ENCODE data around the gene ODAD3. TPM values are rescaled to one million over a fixed set of nuclear protein-coding genes. Genes with fewer than 3 reads are reported as not detected.
A peak's percentile ranks its signal among the peaks of the same experiment; 100 is the strongest.
"Not testable (repeated sequence)": the region's sequence is repeated elsewhere in the genome, so short reads cannot be mapped to it uniquely, and the experiment has no call there.

Gene ODAD3
- total and polyA plus RNA-seq, 2 experiments from 2014 or later = 0.44 to 0.54 TPM

- no peak overlapping the region for H2AFZ ChIP-seq
- H3K36me3 ChIP-seq (ENCODE audit: low read depth) = peaks cover under 1% of the 10 kb centered on the region; the same call in 1 of the 2 replicates
- in situ Hi-C loops (cut with MboI) = no loop called here
- H3K27me3 ChIP-seq (replicated peaks; ENCODE audit: insufficient read depth) = no peaks in the 10 kb centered on the region
- no peak overlapping the region for H3K27ac ChIP-seq
- no peak overlapping the region for H3K4me2 ChIP-seq (ENCODE audit: unreplicated experiment)
- H3F3A ChIP-seq (ENCODE audit: insufficient read depth) = no peaks in the 10 kb centered on the region
- H3K79me2 ChIP-seq (ENCODE audit: insufficient read depth) = peaks cover 12% of the 10 kb centered on the region
- no peaks in the 10 kb centered on the region for H3K9me3 ChIP-seq (ENCODE audit: low read depth)
- H3K9ac ChIP-seq = no peak overlapping the region
- WGBS, 2 experiments (ENCODE audit: low coverage in 1 of 2, low lambda C conversion rate in 2 of 2, missing lambda C conversion rate in 2 of 2) = 58 to 64% methylated on average over 5 of the region's 5 CpGs
- H3K4me1 ChIP-seq (ENCODE audit: insufficient read depth) = no peaks in the 10 kb centered on the region
- no peaks in the 10 kb centered on the region for H4K20me1 ChIP-seq (ENCODE audit: insufficient read depth)
- no peak for DNase-seq
- H3K4me3 ChIP-seq = no peak overlapping the region
- no peak for TF ChIP-seq EZH2 (IDR thresholded peaks at IDR 0.05; ENCODE audit: insufficient read depth, poor library complexity, severe bottlenecking)
- TF ChIP-seq EZH2phosphoT487 (IDR thresholded peaks at IDR 0.05; ENCODE audit: insufficient read depth, low read depth) = no peak
- no peaks in the 10 kb centered on the region for H3K9me2 ChIP-seq (ENCODE audit: insufficient read depth)
Measured at GRCh38 chr19:11444059-11444458, 9.1 kb upstream of the ODAD3 start.

GRCh38 chr19:11437955-11438354 lies 3.0 kb upstream of the ODAD3 start:
- H2AFZ ChIP-seq = no peak overlapping the region
- H3K79me2 ChIP-seq (ENCODE audit: insufficient read depth) = peaks cover 47% of the 10 kb centered on the region

GRCh38 chr19:11435833-11436313 lies 952 bp upstream of the ODAD3 start:
- Histone ChIP-seq H3K4me3 (peak overlapping the region; percentile 94), H3K9me3 (ENCODE audit: low read depth) (no peaks in the 10 kb centered on the region), H3K4me1 (ENCODE audit: insufficient read depth) (peaks cover 8% of the 10 kb centered on the region), H3K4me2 (ENCODE audit: unreplicated experiment) (peak overlapping the region; percentile 75), H3K9me2 (ENCODE audit: insufficient read depth) (no peaks in the 10 kb centered on the region), H4K20me1 (ENCODE audit: insufficient read depth) (no peaks in the 10 kb centered on the region), H3K36me3 (ENCODE audit: low read depth) (peaks cover 21% of the 10 kb centered on the region), H3K79me2 (ENCODE audit: insufficient read depth) (peaks cover 47% of the 10 kb centered on the region), H2AFZ (peak overlapping the region; percentile 83), H3K27ac (peak overlapping the region; percentile 64), H3K9ac (peak overlapping the region; percentile 85), H3F3A (ENCODE audit: insufficient read depth) (no peaks in the 10 kb centered on the region), H3K27me3 (replicated peaks; ENCODE audit: insufficient read depth) (no peaks in the 10 kb centered on the region)
- 3% methylated on average over 19 to 20 of the region's 21 CpGs for WGBS, 2 experiments (ENCODE audit: low coverage in 1 of 2, low lambda C conversion rate in 2 of 2, missing lambda C conversion rate in 2 of 2)
- TF ChIP-seq EZH2 (IDR thresholded peaks at IDR 0.05; ENCODE audit: insufficient read depth, poor library complexity, severe bottlenecking) = no peak
- TF ChIP-seq EZH2phosphoT487 (IDR thresholded peaks at IDR 0.05; ENCODE audit: insufficient read depth, low read depth) = no peak
- in situ Hi-C loops (cut with MboI) = no loop called here
- DNase-seq = peak; percentile 69

More at GRCh38 chr19:11437955-11438354, 3.0 kb upstream of the ODAD3 start:
- Histone ChIP-seq H3K27ac (no peak overlapping the region), H3K4me2 (ENCODE audit: unreplicated experiment) (no peak overlapping the region), H3K4me3 (no peak overlapping the region), H4K20me1 (ENCODE audit: insufficient read depth) (no peaks in the 10 kb centered on the region), H3F3A (ENCODE audit: insufficient read depth) (no peaks in the 10 kb centered on the region), H3K4me1 (ENCODE audit: insufficient read depth) (peaks cover 8% of the 10 kb centered on the region), H3K36me3 (ENCODE audit: low read depth) (peaks cover 21% of the 10 kb centered on the region), H3K9ac (no peak overlapping the region), H3K27me3 (replicated peaks; ENCODE audit: insufficient read depth) (no peaks in the 10 kb centered on the region), H3K9me2 (ENCODE audit: insufficient read depth) (no peaks in the 10 kb centered on the region), H3K9me3 (ENCODE audit: low read depth) (no peaks in the 10 kb centered on the region)
- TF ChIP-seq EZH2 (IDR thresholded peaks at IDR 0.05; ENCODE audit: insufficient read depth, poor library complexity, severe bottlenecking) = no peak
- TF ChIP-seq EZH2phosphoT487 (IDR thresholded peaks at IDR 0.05; ENCODE audit: insufficient read depth, low read depth) = no peak
- 82 to 84% methylated on average over 9 of the region's 9 CpGs for WGBS, 2 experiments (ENCODE audit: low coverage in 1 of 2, low lambda C conversion rate in 2 of 2, missing lambda C conversion rate in 2 of 2)
- in situ Hi-C loops (cut with MboI) = no loop called here
- DNase-seq = no peak

GRCh38 chr19:11434703-11435056 lies 241 bp downstream of the ODAD3 start:
- Histone ChIP-seq H3F3A (ENCODE audit: insufficient read depth) (no peaks in the 10 kb centered on the region), H3K4me3 (peak overlapping the region; percentile 70), H3K79me2 (ENCODE audit: insufficient read depth) (peaks cover 37% of the 10 kb centered on the region), H3K4me1 (ENCODE audit: insufficient read depth) (peaks cover 8% of the 10 kb centered on the region), H2AFZ (peak overlapping the region; percentile 100), H3K9me3 (ENCODE audit: low read depth) (no peaks in the 10 kb centered on the region), H4K20me1 (ENCODE audit: insufficient read depth) (no peaks in the 10 kb centered on the region), H3K4me2 (ENCODE audit: unreplicated experiment) (peak overlapping the region; percentile 81), H3K9me2 (ENCODE audit: insufficient read depth) (no peaks in the 10 kb centered on the region), H3K27me3 (replicated peaks; ENCODE audit: insufficient read depth) (no peaks in the 10 kb centered on the region), H3K27ac (peak overlapping the region; percentile 64), H3K36me3 (ENCODE audit: low read depth) (peaks cover 21% of the 10 kb centered on the region), H3K9ac (peak overlapping the region; percentile 71)
- in situ Hi-C loops (cut with MboI) = no loop called here
- 7 to 13% methylated on average over 9 of the region's 9 CpGs for WGBS, 2 experiments (ENCODE audit: low coverage in 1 of 2, low lambda C conversion rate in 2 of 2, missing lambda C conversion rate in 2 of 2)
- DNase-seq = no peak
- TF ChIP-seq EZH2phosphoT487 (IDR thresholded peaks at IDR 0.05; ENCODE audit: insufficient read depth, low read depth) (no peak), EZH2 (IDR thresholded peaks at IDR 0.05; ENCODE audit: insufficient read depth, poor library complexity, severe bottlenecking) (no peak)

- H3K27me3 ChIP-seq (replicated peaks; ENCODE audit: insufficient read depth); H3K9ac ChIP-seq; H3K4me3 ChIP-seq; H4K20me1 ChIP-seq (ENCODE audit: insufficient read depth); H3K9me3 ChIP-seq (ENCODE audit: low read depth); H3K4me1 ChIP-seq (ENCODE audit: insufficient read depth); H3F3A ChIP-seq (ENCODE audit: insufficient read depth); H3K9me2 ChIP-seq (ENCODE audit: insufficient read depth); in situ Hi-C loops (cut with MboI); DNase-seq; H3K4me2 ChIP-seq (ENCODE audit: unreplicated experiment); H2AFZ ChIP-seq; H3K27ac ChIP-seq: not testable (repeated sequence)
- Histone ChIP-seq H3K36me3 (ENCODE audit: low read depth) (peaks cover 15% of the 10 kb centered on the region), H3K79me2 (ENCODE audit: insufficient read depth) (peaks cover 31% of the 10 kb centered on the region)
- whole genome bisulfite sequencing, 2 experiments (ENCODE audit: low coverage in 1 of 2, low lambda C conversion rate in 2 of 2, missing lambda C conversion rate in 2 of 2) = 95 to 97% methylated on average over 3 of the region's 3 CpGs
Measured at GRCh38 chr19:11433526-11433925, 1.4 kb downstream of the ODAD3 start.
